ENCODE data around the gene FREM1.
A peak's percentile ranks its signal among the peaks of the same experiment; 100 is the strongest.

The FREM1 gene

GRCh38 chr9:14813336-14814248 is 96.6 kb downstream of the FREM1 start:
- DNase-seq = peak; percentile 70

GRCh38 chr9:14812806-14813205 is 97.4 kb downstream of the FREM1 start:
- DNase-seq = peak; percentile 41

- DNase-seq = no peak
Measured at GRCh38 chr9:14811844-14812243, 98.4 kb downstream of the FREM1 start.

DNA sequence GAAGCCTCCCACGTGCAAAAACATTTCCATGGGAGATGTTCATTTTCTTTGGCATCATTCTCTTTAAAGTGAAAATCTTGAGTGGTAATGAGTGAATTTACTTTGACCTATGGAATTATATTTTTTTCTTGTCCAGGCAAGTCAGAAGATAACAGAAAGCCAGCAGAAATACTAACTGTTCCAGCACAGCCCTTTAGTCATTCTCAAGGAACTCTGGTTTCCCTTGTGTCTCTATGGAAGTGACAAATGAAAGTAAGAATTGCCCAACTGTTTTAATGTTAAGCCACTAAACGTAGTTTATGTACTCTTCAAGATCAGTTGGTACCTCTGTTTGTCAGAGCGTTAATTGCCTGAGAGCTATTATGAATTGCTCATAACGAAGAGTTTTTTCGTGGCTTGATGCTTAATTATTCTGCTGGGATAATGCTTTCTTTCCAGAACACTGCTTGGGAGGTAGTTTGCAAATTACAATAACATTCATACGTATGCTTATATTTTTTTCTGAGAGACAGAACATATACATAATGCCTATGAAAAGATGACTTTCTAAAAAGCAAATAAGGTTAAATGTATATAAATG is 103.2 kb downstream of the FREM1 start:
- peak; percentile 17 for DNase-seq

GRCh38 chr9:14799030-14799429 is 111.2 kb downstream of the FREM1 start:
- no peak for DNase-seq

- peak; percentile 23 for DNase-seq
Measured at GRCh38 chr9:14797435-14797834, 112.8 kb downstream of the FREM1 start.

GRCh38 chr9:14793389-14793788 is 116.8 kb downstream of the FREM1 start:
- no peak for DNase-seq

DNA sequence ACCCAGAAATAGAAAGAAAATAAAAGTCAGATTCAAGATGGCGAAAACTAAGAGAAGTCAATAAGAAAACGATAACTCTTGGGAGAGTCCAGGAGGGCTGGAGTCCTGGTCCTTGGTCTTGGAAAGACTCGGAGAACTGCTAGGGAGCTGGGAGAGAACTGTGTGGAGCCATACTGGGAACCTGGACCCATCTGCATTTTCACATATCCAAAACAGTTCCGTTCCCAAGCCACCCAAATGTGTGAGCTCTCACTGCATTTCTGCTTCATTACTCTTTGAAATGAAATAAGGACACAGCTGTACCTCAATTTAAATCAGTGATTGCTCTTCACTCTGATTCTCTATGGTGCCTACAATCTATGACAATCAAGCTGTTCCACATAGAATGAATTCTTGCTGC is 119.6 kb downstream of the FREM1 start:
- no peak for DNase-seq

DNA sequence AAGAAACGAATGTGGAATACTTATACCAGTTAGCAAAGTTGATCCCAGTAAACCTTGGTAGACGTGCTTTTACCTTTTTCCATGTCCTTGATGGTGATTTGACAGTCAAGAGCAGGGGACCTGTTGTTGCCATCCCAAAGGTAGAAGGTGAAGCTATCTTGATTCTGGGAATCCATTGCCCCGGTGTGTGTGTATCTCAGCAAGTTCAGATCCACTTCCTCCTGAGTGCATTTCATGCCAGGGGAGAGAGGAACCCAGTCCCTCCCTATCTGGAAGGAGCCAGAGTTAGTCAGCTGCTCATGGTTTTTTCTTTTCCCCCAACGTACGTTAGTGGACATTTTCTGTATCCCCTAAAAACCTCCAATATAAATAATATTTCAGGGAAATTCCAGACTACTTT is 121.4 kb downstream of the FREM1 start:
- DNase-seq = no peak

DNA sequence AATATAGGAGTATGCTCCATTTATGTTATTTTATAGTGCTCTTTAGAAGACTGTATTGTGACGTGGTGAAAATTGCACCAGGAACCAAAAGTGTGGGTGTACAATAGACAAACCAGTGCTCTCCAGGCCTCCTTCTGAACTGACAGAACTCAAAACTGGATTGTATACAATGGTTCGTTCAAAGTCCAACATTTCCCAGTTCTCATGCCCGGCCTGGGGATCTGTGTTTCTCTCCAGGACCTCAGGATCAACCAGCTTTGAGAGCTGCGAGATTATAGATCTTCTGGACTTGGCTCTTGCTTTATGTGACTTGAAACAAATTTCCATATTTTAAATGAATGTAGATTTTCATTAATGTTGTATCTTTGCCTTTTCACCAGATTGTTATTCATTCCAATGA is 126.9 kb downstream of the FREM1 start:
- no peak for DNase-seq

DNA sequence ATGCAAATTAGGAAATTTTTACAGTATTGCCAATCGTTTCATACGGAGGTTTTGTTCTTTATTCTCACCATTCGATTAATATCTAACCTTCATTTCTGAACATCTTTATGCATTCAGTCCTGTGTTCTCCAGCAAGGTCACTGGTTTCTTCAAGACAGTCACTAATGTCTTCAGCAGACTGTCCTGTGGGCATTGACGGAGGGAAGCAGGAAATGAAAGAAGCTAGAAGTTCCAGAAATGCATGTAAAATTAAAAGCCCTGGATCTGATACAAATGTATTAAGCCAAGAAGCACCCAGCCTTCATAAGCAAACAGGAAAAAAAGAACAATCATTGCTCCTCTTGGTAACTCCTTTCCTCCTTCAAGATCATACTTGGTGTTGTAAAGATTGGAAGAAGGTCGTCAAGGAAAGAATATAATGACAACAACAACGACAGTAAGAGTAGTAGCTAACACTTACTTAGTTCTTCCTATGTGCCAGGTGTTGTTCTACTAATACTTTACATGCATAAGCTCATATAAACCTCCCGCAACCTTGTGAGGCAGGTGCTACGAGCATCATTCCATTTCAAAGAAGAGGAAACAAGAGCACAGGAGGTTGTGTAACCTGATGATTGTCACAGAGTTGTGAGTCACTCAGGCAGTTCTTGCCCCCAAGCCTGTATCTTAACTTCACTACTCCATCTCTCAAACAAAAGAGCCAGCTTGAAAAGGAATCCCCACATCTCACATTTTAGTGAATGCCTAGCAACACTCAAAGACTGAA is 127.8 kb downstream of the FREM1 start:
- no peak for DNase-seq

DNA sequence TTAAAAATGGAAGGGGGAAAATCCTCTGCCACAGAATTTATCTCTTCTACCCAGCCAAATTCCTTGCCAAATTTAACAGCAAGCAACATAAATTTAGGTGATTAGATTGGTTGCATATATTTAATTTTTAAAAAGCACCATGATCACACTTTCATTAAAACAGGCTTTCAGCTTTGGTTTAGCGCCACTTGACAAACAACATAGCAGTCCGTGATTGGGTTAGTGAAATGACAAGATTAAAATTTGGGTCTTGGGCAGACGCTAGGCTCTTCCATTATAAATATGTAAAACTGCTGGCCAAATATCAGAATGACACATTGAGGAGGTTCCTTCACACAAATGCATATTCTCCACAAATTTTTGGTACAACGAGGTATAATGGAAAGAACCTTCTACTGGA is 129.5 kb downstream of the FREM1 start:
- DNase-seq = no peak

- no peak for DNase-seq
Measured at GRCh38 chr9:14780251-14780650, 130.0 kb downstream of the FREM1 start.

GRCh38 chr9:14779566-14780022 is 130.6 kb downstream of the FREM1 start:
- DNase-seq = no peak

- DNase-seq = no peak
Measured at GRCh38 chr9:14778565-14778964, 131.7 kb downstream of the FREM1 start.

GRCh38 chr9:14775917-14776316 is 134.3 kb downstream of the FREM1 start:
- DNase-seq = no peak

DNA sequence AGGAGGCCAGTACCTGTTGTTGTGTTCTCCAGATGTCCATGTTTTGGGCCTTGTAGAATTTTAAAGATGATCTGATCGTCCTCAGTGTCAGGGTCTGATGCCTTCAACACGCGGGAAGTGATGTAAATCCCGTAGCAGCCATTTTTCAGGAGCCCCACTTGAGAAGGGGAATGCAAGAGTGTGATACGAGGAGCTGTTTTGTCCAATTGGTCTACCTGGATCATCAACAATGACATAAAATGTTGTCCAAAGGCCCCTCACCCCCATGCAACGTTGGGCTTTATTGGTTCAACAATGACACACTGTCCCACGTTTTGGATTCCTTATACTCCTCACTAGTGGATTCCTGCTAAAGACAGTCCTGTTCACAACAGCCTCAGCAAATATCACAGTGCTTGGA is 139.6 kb downstream of the FREM1 start:
- DNase-seq = no peak

DNA sequence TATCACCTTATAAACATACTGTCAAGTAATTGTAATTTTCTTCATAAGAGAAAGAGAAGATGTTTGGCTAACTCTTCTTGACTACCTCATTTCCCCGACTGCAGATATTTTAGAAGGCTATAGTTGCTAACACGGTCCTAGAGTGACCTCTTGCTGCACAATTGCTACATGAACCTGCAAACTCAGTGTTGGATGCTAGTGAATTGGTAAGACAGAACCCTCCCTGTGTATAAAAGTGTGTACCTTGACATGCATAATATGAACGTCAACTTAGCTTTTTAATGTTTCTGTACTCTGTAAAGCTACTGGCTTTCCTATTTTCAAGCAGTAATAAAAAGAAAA is 141.0 kb downstream of the FREM1 start:
- peak; percentile 6 for DNase-seq

- DNase-seq = peak; percentile 58
Measured at GRCh38 chr9:14768405-14769229, 141.6 kb downstream of the FREM1 start.

- no peak for DNase-seq
Measured at GRCh38 chr9:14766299-14766698, 143.9 kb downstream of the FREM1 start.

DNA sequence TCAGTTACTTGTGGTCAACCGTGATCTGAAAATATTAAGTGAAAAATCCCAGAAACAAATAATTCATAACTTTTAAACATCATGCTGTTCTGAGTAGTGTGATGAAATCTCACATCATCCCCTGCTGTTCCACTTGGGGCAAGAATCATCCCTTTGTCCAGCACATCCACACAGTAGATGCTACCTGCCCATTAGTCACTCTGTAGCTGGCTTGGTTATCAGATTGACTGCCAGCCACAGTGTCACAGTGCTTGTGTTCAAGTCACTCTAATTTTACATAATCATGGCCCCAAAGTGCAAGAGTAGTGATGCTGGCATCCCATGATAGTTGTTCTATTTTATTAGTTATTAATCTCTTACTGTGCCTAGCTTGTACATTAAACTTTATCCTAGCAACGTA is 148.6 kb downstream of the FREM1 start:
- DNase-seq = no peak

DNA sequence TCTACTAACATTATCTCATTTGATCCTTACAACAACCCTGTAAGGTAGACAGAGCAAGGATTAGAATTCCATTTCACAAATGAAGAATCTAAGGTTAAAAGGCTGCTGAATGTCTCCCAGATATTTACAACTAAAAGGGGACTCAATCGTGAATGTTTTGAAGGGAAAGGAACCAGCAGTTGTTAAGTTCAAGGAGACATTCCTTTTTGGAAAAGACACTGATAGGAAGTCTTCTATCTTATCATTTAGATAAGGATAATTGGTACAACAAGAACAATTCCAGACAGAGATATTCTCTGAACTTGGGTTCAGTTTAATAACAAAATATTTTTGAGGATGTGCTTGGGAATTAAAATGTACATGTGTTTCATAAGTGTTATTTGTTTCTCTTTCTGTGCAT is 150.2 kb downstream of the FREM1 start:
- DNase-seq = no peak

GRCh38 chr9:14756291-14756690 is 153.9 kb downstream of the FREM1 start:
- DNase-seq = no peak

All from fibroblast of skin of back (primary cell).